Skeletal muscle tissue (tissue), 4 donors: Measurements from ENCODE around the gene ZDHHC17. TPM values are rescaled to one million over a fixed set of nuclear protein-coding genes. Genes with fewer than 3 reads are reported as not detected.
A peak's percentile ranks its signal among the peaks of the same experiment; 100 is the strongest.

ENCODE experiments used
- H3K27ac ChIP-seq: one replicate; pipeline ENCODE4 v1.7.0; 2013; ENCODE audit warnings: mild to moderate bottlenecking, low read depth, low read length, inconsistent platforms
- H3K27me3 ChIP-seq, 3 donors: one replicate each; pipeline ENCODE4 v1.7.0; 2013; ENCODE audit warnings: low read length in 3 of 3; ENCODE audit not compliant: control insufficient read depth in 3 of 3, insufficient read depth in 3 of 3
- H3K36me3 ChIP-seq, 3 donors: one replicate each; pipeline ENCODE4 v1.7.0; 2013; ENCODE audit warnings: low read length in 3 of 3; ENCODE audit not compliant: control insufficient read depth in 3 of 3, insufficient read depth in 3 of 3
- H3K4me1 ChIP-seq, 3 donors: one replicate each; pipeline ENCODE4 v1.7.0; 2013; ENCODE audit warnings: low read length in 3 of 3, mild to moderate bottlenecking in 3 of 3; ENCODE audit not compliant: control insufficient read depth in 3 of 3, insufficient read depth in 3 of 3
- H3K4me3 ChIP-seq, 3 donors: one replicate each; pipeline ENCODE4 v1.7.0; 2013; ENCODE audit warnings: low read length in 3 of 3
- H3K9ac ChIP-seq, 3 donors: one replicate each; pipeline ENCODE4 v1.7.0; 2013; ENCODE audit warnings: low read length in 3 of 3, mild to moderate bottlenecking in 3 of 3, moderate library complexity in 2 of 3, low read depth in 1 of 3
- H3K9me3 ChIP-seq, 3 donors: one replicate each; pipeline ENCODE4 v1.7.0; 2013; ENCODE audit warnings: low read length in 3 of 3; ENCODE audit not compliant: control insufficient read depth in 3 of 3
- total RNA-seq: library from RNA; depleted of rRNA; stranded (reverse); fragments of >200 nt; gene quantifications from one replicate; pipeline ENCODE4 v1.2.3, GENCODE V29; 2014
- donor health status: Osteomylitis.

The ZDHHC17 gene
- total RNA-seq, 1 donor from 2014 or later, result 123 TPM

- H3K4me3 ChIP-seq, result no peak overlapping the region
- H3K27ac ChIP-seq, result no peak overlapping the region
- no peaks in the 10 kb centered on the region for H3K27me3 ChIP-seq
- no peak overlapping the region for H3K9ac ChIP-seq
- peaks cover 7 to 13% (median 11%) of the 10 kb centered on the region in 3 donors for H3K36me3 ChIP-seq
- peaks cover 2 to 5% (median 3%) of the 10 kb centered on the region in 3 donors for H3K9me3 ChIP-seq
- H3K4me1 ChIP-seq, result no peaks in the 10 kb centered on the region
These were observed 91.4 kb downstream of the ZDHHC17 start for GRCh38 chr12:76855271-76855670.

GRCh38 chr12:76856018-76856644 is 92.2 kb downstream of the ZDHHC17 start:
- H3K9me3 ChIP-seq, result peaks cover 2 to 5% (median 3%) of the 10 kb centered on the region in 3 donors
- H3K4me1 ChIP-seq, result no peaks in the 10 kb centered on the region
- no peak overlapping the region for H3K4me3 ChIP-seq
- H3K27me3 ChIP-seq, result no peaks in the 10 kb centered on the region
- H3K9ac ChIP-seq, result no peak overlapping the region
- H3K36me3 ChIP-seq, result peaks cover 7 to 11% (median 9%) of the 10 kb centered on the region in 3 donors
- H3K27ac ChIP-seq, result no peak overlapping the region

GRCh38 chr12:76859611-76860010 is 95.7 kb downstream of the ZDHHC17 start:
- Histone ChIP-seq H3K9ac (no peak overlapping the region), H3K27me3 (no peaks in the 10 kb centered on the region), H3K27ac (no peak overlapping the region), H3K9me3 (peaks cover 2 to 5% (median 3%) of the 10 kb centered on the region in 3 donors), H3K4me1 (no peaks in the 10 kb centered on the region), H3K4me3 (no peak overlapping the region), H3K36me3 (peaks cover 3 to 11% (median 6%) of the 10 kb centered on the region in 3 donors)

- Histone ChIP-seq H3K9ac (no peak overlapping the region), H3K36me3 (peaks cover 3 to 11% (median 4%) of the 10 kb centered on the region in 3 donors), H3K27ac (no peak overlapping the region)
These were observed 96.3 kb downstream of the ZDHHC17 start for GRCh38 chr12:76860256-76860655.

GRCh38 chr12:76863005-76863670 is 99.2 kb downstream of the ZDHHC17 start:
- Histone ChIP-seq H3K27ac (peak overlapping the region; percentile 6), H3K9me3 (no peaks in the 10 kb centered on the region), H3K9ac (no peak overlapping the region), H3K4me1 (peaks cover 0 to 9% (median 2%) of the 10 kb centered on the region in 3 donors), H3K27me3 (no peaks in the 10 kb centered on the region), H3K36me3 (no peaks in the 10 kb centered on the region), H3K4me3 (no peak overlapping the region)

More at GRCh38 chr12:76860256-76860655, 96.3 kb downstream of the ZDHHC17 start:
- Histone ChIP-seq H3K4me1 (no peaks in the 10 kb centered on the region), H3K9me3 (peaks cover 2 to 5% (median 3%) of the 10 kb centered on the region in 3 donors), H3K27me3 (no peaks in the 10 kb centered on the region), H3K4me3 (no peak overlapping the region)

GRCh38 chr12:76863837-76864236 is 99.9 kb downstream of the ZDHHC17 start:
- Histone ChIP-seq H3K9ac (no peak overlapping the region), H3K4me1 (peaks cover 0 to 9% (median 2%) of the 10 kb centered on the region in 3 donors), H3K4me3 (no peak overlapping the region), H3K27ac (peak overlapping the region; percentile 6), H3K36me3 (no peaks in the 10 kb centered on the region), H3K27me3 (no peaks in the 10 kb centered on the region), H3K9me3 (no peaks in the 10 kb centered on the region)

- no peak overlapping the region for H3K9ac ChIP-seq
- no peak overlapping the region for H3K27ac ChIP-seq
- H3K27me3 ChIP-seq, result no peaks in the 10 kb centered on the region
- peaks cover 0 to 9% (median 2%) of the 10 kb centered on the region in 3 donors for H3K4me1 ChIP-seq
- H3K4me3 ChIP-seq, result no peak overlapping the region
- H3K9me3 ChIP-seq, result no peaks in the 10 kb centered on the region
- H3K36me3 ChIP-seq, result no peaks in the 10 kb centered on the region
These were observed 101.0 kb downstream of the ZDHHC17 start for GRCh38 chr12:76864791-76865400.

- H3K27ac ChIP-seq, result no peak overlapping the region
- H3K9me3 ChIP-seq, result no peaks in the 10 kb centered on the region
- H3K36me3 ChIP-seq, result no peaks in the 10 kb centered on the region
- H3K4me3 ChIP-seq, result no peak overlapping the region
- no peak overlapping the region for H3K9ac ChIP-seq
- peaks cover 0 to 9% (median 2%) of the 10 kb centered on the region in 3 donors for H3K4me1 ChIP-seq
- H3K27me3 ChIP-seq, result no peaks in the 10 kb centered on the region
These were observed 102.2 kb downstream of the ZDHHC17 start for GRCh38 chr12:76866151-76866567.

GRCh38 chr12:76866726-76867125 is 102.8 kb downstream of the ZDHHC17 start:
- peaks cover 0 to 9% (median 2%) of the 10 kb centered on the region in 3 donors for H3K4me1 ChIP-seq
- no peaks in the 10 kb centered on the region for H3K9me3 ChIP-seq
- H3K9ac ChIP-seq, result no peak overlapping the region
- no peak overlapping the region for H3K27ac ChIP-seq
- no peaks in the 10 kb centered on the region for H3K36me3 ChIP-seq
- no peak overlapping the region for H3K4me3 ChIP-seq
- no peaks in the 10 kb centered on the region for H3K27me3 ChIP-seq

- Histone ChIP-seq H3K27me3 (no peaks in the 10 kb centered on the region), H3K9ac (no peak overlapping the region), H3K4me1 (peaks cover 0 to 7% (median 2%) of the 10 kb centered on the region in 3 donors), H3K9me3 (no peaks in the 10 kb centered on the region), H3K4me3 (no peak overlapping the region), H3K27ac (no peak overlapping the region), H3K36me3 (no peaks in the 10 kb centered on the region)
These were observed 107.2 kb downstream of the ZDHHC17 start for GRCh38 chr12:76871082-76871481.
